DMS 273 (cell line): ENCODE measurements around the gene ASXL1.
"Not testable (repeated sequence)": the region's sequence is repeated elsewhere in the genome, so short reads cannot be mapped to it uniquely, and the experiment has no call there.

Experiments
- DNase-seq: peaks from one replicate; lab custom pipeline; 2025; ENCODE audit not compliant: unreplicated experiment; lab: John Stamatoyannopoulos, UW

The ASXL1 gene

DNA sequence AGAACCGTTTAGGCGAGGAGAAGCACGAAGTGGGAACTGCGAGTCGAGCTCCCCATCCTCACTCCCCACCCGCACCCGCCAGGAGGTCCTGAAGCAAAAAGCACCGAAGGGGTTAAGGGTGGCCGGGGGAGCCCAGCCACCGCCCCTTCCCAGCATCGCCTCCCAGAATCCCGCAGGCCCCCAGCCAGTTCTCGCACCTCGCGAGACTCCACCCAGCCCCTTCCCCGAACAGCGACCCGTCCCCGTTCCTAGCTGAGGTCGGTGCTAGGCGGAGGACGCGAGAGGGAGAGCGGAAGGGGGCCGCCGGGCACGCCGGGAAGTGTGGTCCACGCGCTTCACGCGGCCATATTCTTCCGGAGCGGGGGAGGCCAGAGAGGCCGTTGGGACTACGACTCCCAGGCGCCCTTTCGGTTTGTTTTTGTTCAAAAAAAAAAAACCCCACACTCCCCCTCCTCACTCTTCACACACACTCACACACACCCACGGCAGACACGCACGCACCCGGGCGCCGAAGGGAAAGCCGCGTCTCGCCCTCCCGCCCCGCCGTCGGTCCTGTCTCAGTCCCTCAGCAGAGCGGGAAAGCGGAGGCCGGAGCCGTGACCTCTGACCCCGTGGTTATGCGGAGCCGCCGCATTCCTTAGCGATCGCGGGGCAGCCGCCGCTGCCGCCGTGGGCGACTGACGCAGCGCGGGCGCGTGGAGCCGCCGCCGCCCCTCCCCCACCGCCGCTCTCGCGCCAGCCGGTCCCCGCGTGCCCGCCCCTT, at the start of gene ASXL1:
TSS of gene ASXL1 (plus strand) at position 463 of the 763 bp plus-strand sequence. CDS start 445 bp downstream, outside the sequence.
- DNase-seq = peak; percentile 99

DNA sequence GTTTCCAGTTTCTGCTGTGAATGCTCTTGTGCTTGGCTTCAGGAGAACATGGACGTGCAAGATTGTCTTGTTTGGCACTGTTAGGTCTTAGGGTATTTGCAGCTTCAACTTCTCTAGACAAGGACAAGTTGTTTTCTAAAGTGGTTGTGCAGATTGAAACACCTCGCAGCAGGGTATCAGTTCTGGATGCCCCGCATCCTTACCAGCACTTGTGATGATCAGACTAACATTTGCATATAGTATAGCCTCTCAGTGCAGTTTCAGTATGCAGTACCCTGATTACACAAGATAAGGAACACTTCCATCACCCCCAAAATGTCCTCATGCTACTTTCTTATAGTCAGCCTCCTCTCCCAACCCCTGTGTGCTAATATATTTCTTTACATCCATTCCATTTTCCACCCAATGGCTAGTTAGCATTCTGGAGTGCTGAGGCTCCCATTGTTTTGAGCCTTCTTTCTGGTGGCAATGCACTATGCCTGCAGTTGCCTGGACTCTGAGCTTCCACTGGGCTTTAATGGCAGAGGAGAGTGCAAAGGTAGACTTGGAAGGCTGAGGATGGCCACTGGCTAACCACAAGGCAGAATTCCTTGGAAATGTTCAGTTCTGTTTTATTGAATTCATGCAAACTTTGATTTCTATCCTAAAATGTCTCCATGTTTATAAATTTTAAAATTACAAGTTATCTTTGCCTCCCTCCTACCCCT, 45.3 kb upstream of the ASXL1 start:
- no peak for DNase-seq

DNA sequence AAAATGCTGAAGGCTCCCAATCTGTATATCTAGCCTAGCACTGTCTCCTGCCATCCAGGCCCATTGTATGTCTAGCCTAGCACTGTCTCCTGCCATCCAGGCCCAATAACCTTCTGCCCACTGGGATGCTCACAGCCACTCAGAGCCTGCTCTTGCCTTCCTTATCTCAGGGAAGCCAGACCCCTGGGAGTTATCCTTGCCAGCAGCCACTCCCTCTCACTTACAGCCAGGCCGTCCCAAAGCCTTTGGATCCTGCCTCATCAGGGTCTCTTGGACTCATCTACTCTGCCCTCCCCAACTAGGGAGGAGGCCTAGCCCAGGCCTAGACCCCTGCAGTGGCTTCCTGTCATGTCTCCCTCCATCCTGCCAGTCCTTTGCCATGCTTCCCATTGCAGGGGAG, 43.4 kb upstream of the ASXL1 start:
- peak; percentile 37 for DNase-seq

DNA sequence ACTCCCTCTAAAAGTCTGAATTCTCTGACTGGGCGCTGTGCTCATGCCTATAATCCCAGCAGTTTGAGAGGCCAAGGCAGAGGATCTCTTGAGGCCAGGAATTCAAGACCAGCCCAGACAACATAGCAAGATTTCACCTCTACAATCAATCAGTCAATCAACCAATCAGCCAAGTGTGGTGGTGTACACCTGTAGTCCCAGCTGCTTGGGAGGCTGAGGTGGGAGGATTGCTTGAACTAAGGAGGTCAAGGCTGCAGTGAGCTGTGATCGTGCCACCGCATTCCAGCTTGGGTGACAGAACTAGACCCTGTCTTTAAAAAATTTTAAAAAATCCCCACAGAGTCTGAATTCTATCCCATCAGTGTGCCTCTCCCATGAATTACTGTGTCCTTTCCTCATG, 42.7 kb upstream of the ASXL1 start:
- no peak for DNase-seq

DNA sequence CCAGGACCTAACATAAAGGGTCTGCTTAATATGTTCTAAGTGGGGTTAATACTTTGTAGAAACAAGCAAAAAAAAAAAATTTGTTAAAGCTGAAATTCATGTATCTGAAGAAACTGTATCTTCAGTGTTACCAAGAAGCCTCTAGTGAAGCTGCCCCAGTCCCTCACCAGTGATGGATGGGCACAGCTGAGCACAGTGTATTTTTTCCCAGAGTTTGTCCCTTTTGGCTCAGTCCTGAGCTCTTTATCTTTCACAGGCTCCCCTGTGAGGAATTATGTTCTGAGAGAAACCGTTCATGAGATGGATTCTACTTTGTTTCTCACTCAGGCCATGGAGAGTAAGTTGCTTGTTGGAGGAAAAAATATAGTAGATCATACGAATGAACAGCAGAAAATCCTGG, 42.2 kb upstream of the ASXL1 start:
- DNase-seq = no peak

DNA sequence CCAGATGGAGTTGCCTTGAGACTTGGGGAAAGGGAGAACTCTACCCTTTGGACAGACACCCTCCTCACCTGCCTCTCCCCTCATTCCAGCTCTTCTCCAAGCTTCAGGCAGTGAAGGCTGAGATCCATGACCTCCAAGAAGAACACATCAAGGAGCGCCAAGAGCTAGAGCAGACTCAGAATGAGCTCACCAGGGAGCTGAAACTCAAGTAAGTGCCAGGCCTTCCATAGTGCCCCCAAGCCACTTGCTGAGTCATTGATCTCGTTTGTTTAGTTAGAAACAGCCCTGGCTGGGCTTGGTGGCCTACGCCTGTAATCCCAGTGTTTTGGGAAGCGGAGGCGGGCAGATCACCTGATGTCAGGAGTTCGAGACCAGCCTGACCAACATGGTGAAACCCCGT, 41.5 kb upstream of the ASXL1 start:
- no peak for DNase-seq

DNA sequence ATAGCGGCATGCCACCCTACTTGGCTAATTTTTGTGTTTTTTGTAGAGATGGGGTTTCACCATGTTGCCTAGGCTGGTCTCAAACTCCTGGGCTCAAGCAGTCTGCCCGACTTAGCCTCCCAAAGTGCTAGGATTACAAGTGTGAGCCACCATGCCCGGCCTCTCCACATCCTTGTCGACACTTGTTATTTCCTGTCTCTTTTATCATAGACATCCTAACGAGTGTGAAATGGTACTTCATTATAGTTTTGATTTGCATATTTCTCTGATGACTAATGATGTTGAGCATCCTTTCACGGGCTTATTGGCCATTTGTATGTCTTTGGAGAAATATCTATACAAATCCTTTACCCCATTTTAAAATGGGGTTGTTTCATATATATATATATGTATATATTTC, 39.0 kb upstream of the ASXL1 start:
- no peak for DNase-seq

DNA sequence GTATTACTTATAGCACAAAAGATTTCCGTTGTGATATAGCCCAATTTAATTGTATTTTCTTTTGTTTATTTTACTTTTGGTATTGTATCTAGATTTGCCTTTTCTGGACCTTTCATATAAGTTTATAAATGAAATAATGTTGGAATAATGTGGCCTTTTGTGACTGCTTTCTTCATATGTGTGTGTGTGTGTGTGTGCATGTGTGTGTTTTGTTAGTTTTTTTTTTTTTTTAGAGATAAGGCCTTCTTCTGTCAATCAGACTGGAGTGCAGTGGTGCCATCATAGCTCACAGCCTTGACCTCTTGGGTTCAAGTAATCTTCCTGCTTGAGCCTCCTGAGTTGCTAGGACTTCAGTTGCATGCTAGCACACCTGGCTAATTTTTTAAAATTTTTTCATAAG, 37.8 kb upstream of the ASXL1 start:
- DNase-seq = no peak

DNA sequence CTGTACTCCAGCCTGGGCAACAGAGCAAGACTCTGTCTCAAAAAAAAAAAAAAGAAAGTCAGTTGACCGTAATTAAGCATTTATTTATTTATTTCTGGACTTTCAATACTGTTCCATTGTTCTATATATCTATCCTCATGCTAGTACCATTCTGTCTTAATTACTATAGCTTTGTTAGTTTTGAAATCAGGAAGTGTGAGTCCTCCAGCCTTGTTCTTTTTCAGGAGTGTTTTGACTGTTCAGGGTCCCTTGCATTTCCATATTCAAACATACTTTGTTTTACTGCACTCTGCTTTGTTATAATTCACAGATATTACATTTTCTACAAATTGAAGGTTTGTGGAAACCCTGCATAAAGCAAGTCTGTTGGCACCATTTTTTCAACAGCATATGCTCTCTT, 36.7 kb upstream of the ASXL1 start:
- DNase-seq = no peak

DNA sequence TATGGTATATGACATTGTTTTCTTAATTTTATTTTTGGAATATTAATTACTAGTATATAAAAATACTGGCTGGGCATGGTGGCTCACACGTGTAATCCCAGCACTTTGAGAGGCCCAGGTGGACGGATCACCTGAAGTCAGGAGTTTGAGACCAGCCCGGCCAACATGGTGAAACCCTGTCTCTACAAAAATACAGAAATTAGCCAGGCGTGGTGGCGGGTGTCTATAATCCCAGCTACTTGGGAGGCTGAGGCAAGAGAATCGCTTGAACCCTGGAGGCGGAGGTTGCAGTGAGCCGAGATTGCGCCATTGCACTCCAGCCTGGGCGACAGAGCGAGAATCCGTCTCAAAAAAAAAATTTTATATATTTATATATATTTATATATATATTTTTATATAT, 35.9 kb upstream of the ASXL1 start:
- DNase-seq = not testable (repeated sequence)

DNA sequence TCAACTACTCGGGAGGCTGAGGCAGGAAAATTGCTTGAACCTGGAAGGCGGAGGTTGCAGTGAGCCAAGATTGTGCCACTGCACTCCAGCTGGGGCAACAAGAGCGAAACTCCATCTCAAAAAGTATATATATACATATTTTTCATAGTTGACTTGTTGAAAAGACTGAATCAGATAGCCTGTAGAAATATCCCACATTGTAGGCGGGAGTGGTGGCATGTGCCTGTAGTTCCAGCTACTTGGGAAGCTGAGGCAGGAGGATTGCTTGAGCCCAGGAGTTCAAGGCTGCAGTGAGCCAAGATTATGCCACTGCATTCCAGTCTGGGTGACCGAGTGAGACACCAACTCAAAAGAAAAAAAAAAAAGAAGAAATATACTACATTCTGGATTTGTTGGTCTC, 34.4 kb upstream of the ASXL1 start:
- DNase-seq = not testable (repeated sequence)

DNA sequence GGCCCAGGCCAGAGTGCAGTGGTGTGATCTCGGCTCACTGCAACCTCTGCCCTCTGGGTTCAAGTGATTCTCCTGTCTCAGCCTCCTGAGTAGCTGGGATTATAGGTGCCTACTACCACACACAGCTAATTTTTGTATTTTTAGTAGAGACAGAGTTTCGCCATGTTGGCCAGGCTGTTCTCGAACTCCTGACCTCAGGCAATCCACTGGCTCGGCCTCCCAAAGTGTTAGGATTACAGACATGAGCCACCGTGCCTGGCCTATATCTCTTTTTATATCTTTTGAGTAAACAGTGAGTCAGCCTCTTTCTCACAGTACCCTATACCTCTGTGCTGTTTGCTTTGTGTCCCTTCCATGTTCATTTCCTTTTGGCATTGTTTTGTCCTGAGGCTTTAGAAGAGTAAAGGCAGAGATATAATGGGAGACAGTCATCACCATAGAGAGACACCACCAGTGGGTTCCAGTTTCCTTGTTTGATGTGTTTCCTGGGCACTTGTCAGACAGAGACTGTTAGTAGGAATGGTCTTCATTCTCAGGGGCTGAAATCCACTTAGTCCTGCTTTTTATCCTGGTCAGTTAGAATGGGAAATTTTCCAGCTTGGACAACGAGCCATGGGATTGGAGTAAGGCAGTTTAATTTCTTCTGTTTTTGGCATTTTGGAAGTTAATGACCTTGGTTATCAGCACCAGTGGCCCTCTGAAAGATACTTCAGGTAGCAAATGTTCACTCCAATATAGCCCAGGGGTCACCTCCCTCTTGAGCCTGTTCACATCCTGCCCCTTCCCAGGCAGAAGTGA, 32.2 kb upstream of the ASXL1 start:
- DNase-seq = no peak

DNA sequence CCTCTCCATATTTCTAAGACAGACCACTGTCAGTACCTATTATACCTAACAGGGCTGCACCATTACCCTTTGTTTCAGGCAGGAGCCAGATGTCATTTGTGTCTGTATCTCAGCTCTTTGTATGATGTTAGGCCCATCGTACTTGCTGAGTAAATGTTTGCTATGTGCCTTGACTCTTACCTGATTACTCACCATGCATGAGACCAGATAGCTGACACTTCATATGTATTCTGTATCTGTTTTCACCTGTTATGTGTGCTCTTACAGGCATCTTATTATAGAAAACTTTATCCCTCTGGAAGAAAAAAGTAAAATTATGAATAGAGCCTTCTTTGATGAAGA, 31.7 kb upstream of the ASXL1 start:
- DNase-seq = no peak

DNA sequence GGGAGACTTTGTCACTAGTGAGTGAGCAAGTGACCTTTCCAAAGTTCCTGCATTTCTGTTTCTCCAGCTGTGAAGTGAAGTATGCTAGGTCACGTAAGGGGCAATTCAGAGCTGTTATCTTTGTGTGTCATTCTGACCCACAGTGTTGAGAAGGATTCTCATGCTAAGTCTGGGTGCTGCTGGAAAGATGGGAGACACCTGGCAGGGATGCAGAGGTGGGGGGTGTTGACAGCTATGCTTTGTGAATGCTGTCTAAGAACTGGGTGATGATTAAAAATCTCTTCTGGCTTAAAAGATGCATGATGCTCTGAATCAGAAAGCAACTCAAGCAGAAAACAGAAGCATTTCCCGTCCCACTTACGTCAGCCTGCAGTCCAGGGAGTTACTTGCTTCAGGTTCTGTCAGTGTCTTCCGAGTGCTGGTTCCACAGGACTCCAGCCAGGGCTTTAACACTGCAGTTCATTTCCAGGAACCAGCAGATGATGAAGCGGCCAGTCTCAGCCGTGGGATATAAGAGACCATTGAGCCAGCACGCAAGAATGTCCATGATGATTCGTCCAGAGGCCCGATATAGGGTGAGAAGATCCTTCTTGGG, 30.9 kb upstream of the ASXL1 start:
- DNase-seq = no peak

DNA sequence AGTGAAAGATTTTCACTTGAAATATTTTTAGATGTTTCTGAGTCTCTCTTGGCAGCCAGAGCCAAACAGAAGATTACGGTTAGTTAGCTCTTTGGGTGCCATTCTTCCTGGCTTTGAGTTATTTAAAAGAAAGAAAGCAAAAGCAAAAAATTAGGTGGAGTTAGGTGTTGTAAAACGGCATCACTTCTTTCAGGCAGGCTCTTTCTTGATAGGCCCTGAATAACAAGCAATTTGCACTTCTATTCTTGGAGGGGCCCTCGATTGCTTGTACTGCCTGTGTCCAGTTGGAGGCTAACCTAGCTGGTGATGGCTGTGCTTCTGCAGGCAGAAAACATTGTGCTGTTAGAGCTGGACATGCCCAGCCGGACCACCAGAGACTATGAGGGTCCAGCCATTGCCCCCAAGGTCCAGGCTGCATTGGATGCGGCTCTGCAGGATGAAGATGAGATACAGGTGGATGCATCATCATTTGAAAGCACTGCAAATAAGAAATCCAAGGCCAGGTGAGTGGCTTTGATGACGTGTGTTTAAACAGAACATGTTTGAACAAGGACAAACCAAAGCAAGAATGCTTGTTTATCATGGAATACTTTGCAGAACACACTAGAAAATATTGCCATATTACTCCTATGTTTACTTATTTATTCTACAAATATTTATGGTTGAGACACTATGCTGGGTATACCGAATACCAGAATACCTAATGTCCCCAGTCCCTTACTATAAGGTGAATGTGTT, 28.1 kb upstream of the ASXL1 start:
- DNase-seq = no peak

DNA sequence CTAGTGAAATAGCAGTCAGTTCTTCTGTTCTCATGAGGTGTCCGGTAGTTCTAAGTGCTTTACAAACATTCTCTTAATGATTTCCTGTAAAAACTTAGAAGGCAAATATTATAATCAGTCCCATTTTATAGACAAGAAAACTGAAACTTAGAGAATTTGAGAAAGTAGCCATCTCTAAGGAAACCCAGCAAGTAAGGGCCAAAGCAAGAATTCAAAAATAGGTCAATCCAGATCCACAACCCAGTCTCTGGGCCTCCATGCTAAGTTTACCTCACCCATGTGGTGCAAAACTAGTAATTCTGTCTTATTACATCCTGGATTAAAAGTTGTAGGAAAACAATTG, 27.6 kb upstream of the ASXL1 start:
- no peak for DNase-seq

DNA sequence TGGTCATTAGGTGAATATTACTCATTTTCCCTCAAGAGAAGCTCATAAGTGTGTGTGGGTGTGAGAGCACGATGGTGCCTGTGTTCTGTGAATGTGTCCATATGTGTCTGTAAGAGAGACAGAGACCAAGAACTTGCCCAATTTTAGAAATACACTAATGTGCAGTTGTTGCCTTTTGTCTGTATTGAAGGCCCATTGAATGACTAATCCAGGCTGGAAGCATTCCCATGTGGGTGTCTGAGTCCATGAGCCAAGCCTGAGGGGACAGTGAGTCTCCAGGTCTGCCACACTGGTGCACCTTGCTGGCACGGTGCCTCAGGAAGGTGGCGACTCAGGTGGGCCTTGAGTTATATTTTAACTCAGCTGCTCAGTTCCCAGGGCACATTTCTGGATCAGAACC, 25.5 kb upstream of the ASXL1 start:
- no peak for DNase-seq

DNA sequence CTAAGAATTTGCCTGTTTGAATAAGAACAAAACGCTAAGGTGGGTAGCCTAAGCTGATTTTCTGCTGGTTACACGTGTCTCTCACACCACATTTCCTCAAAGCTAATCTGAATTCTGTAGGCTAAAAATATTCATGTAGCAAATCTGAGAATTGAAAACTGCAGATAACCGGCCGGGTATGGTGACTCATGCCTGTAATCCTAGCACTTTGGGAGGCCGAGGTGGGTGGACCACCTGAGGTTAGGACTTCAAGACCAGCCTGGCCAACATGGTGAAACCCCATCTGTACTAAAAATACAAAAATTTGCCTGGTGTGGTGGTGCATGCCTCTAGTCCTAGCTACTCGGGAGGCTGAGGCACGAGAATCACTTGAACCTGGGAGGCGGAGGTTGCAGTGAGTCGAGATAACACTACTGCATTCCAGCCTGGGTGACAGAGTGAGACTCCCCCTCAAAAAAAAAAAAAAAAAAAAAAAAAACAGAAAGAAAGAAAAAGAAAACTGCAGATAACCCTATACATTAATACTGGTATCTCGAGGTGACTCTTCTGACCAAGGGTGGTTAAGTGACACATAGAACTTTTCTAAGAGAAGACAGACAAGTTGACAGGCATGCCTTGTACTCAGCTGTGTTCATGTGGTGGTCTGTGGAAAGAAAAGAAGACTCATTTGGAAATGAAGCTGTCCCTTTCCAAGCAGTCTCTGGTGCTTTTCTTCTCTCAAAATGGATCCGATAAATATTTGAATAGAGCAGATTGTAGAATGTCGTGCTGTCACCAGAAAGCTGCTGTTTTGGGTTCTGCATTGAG, 24.7 kb upstream of the ASXL1 start:
- no peak for DNase-seq

DNA sequence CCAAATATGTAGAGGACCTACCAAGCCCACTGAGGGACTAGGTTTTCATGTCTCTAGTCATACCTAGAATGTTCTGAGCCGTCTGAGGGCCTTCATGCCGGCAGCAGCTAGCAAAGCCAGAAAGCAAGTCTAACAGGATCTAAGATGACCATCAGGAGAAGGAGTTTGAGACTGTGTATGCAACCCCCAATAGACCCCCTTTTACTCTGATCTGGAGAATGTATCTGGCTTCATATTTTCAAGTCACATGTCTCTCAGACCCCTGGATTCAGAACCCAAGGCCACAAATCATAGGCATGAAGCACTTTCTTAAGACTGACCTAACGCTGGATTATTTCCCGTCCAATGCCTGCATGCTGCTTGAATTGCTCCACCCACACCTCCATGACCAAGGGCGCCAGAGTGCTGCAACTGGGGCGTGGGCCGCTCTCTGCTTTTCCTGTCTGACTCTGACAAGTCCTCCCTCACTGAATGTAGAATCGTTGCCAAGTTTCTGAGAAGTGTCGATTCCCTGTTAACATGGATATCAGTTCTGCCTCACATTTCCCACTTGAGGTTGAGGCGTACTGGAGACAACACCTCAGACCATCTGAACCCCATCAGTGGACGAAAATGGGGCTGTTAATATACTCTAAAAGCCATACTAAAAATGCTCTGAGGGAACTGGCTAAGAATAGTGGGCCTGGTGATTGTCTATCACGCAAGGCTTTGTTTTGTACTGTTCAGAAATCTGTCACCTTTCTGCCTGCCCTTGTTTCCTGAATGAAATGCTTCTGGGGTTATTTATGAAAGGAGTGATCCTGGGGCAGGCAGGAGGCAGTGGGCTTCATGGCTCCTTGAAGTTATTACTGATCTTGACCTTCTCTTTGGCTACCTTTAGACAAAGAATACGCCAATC, 23.9 kb upstream of the ASXL1 start:
- no peak for DNase-seq
